ENCODE measurements around the gene IL6R. TPM values are rescaled to one million over a fixed set of nuclear protein-coding genes. Genes with fewer than 3 reads are reported as not detected.

Gene IL6R
- total RNA-seq, 1 donor from 2014 or later: 10.4 TPM

DNA sequence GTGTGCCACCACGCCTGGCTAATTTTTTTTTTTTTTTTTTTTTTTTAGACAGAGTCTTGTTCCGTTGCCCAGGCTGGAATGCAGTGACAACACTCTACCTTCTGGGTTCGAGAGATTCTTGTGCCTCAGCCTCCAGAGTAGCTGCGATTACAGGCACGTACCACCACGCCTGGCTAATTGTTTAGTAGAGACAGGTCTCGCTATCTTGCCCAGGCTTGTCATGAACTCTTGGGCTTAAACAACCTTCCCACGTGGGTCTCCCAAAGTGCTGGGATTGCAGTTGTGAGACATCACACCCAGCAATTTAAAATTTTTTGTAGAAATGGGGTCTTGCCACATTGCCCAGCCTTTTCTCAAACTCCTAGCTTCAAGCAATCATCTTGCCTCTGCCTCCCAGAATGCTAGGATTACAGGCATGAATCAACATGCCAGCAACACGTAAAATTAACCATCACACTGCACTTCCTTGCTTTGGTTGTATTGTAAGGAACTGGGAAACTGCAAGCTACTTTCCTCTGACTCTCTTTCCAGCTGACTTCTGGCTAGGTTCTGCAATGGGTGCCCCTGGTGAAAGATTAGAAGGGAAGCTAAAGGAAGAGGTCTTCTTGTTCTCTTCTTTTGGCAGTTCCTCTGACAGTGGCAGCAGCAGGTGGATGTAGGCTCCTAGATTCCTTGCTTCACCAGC, 13.9 kb upstream of the IL6R start:
- peaks cover 32% of the 10 kb centered on the region for H3K27me3 Mint-ChIP-seq (ENCODE audit: unreplicated experiment)
- TF ChIP-seq, protein P1, sequence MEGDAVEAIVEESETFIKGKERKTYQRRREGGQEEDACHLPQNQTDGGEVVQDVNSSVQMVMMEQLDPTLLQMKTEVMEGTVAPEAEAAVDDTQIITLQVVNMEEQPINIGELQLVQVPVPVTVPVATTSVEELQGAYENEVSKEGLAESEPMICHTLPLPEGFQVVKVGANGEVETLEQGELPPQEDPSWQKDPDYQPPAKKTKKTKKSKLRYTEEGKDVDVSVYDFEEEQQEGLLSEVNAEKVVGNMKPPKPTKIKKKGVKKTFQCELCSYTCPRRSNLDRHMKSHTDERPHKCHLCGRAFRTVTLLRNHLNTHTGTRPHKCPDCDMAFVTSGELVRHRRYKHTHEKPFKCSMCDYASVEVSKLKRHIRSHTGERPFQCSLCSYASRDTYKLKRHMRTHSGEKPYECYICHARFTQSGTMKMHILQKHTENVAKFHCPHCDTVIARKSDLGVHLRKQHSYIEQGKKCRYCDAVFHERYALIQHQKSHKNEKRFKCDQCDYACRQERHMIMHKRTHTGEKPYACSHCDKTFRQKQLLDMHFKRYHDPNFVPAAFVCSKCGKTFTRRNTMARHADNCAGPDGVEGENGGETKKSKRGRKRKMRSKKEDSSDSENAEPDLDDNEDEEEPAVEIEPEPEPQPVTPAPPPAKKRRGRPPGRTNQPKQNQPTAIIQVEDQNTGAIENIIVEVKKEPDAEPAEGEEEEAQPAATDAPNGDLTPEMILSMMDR (IDR thresholded peaks at IDR 0.05): no peak
- DNase-seq (ENCODE audit: extremely low spot score, unreplicated experiment): no peak
- H3K4me1 Mint-ChIP-seq (ENCODE audit: unreplicated experiment): no peaks in the 10 kb centered on the region
- H3K4me3 Mint-ChIP-seq (ENCODE audit: unreplicated experiment): no peak overlapping the region
- H3K9me3 Mint-ChIP-seq (ENCODE audit: unreplicated experiment): peaks cover 4% of the 10 kb centered on the region
- no peak overlapping the region for H3K27ac Mint-ChIP-seq (ENCODE audit: unreplicated experiment)
- no peaks in the 10 kb centered on the region for H3K36me3 Mint-ChIP-seq (ENCODE audit: unreplicated experiment)

DNA sequence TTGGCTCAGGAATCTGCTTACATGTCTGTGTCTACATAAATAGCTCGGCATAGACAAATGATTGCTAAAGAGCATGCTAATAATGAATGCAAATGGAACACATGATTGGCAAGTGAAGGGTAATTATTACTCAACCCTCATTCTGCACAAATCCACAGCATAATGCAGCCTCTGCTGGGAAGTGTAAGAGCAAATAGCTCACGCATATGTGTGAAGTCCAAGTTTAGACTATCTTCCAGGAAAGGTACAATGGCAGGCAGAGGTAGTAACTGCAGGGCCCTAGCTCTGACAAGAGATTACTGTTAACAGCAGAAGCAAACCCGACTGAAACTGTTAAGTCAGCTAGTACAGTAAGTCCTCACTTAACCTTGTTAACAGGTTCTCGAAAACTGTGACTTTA, 7.0 kb upstream of the IL6R start:
- Mint-ChIP-seq H3K27me3 (ENCODE audit: unreplicated experiment) (peaks cover 12% of the 10 kb centered on the region), H3K36me3 (ENCODE audit: unreplicated experiment) (no peaks in the 10 kb centered on the region), H3K9me3 (ENCODE audit: unreplicated experiment) (peaks cover 4% of the 10 kb centered on the region), H3K4me3 (ENCODE audit: unreplicated experiment) (no peak overlapping the region), H3K4me1 (ENCODE audit: unreplicated experiment) (no peaks in the 10 kb centered on the region), H3K27ac (ENCODE audit: unreplicated experiment) (no peak overlapping the region)
- TF ChIP-seq, protein P1 (IDR thresholded peaks at IDR 0.05): no peak
- no peak for DNase-seq (ENCODE audit: extremely low spot score, unreplicated experiment)

DNA sequence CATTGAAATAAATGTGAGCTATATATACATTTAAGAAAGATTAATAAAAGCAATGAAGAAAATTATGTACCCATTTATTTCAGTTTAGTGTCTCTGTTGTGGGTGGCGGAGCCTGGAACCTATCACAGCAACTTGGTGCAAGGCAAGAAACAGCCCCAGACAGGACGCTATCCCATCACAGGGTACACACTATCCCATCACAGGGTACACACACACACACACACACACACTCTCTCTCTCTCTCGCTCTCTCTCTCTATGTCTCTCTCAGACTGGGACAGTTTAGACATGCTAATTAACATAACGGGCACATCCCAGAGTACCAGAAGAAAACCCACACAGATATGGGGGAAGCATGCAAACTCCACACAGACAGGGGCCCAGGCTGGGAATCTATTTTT, 6.5 kb upstream of the IL6R start:
- no peak for DNase-seq (ENCODE audit: extremely low spot score, unreplicated experiment)
- peaks cover 10% of the 10 kb centered on the region for H3K27me3 Mint-ChIP-seq (ENCODE audit: unreplicated experiment)
- no peak overlapping the region for H3K27ac Mint-ChIP-seq (ENCODE audit: unreplicated experiment)
- H3K36me3 Mint-ChIP-seq (ENCODE audit: unreplicated experiment): no peaks in the 10 kb centered on the region
- no peaks in the 10 kb centered on the region for H3K4me1 Mint-ChIP-seq (ENCODE audit: unreplicated experiment)
- peaks cover 4% of the 10 kb centered on the region for H3K9me3 Mint-ChIP-seq (ENCODE audit: unreplicated experiment)
- no peak overlapping the region for H3K4me3 Mint-ChIP-seq (ENCODE audit: unreplicated experiment)
- TF ChIP-seq, protein P1 (IDR thresholded peaks at IDR 0.05): no peak

DNA sequence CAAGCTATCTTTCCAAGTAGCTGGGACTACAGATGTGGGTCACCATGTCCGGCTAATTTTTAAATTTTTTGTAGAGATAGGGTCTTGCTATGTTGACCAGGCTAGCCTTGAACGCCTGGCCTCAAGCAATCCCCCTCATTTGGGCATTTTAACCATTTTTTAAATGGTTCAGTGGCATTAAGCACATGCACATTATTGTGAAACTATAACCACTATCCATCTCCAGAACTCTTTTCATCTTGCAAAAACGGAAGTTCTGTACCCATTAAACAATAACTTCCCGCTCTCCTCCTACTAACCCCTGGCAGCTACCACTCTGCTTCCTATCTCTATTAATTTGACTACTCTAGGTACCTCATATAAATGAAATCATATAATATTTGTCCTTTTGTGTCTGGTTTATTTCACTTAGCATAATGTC, 4.8 kb upstream of the IL6R start:
- Mint-ChIP-seq H3K4me3 (ENCODE audit: unreplicated experiment) (no peak overlapping the region), H3K4me1 (ENCODE audit: unreplicated experiment) (peaks cover 6% of the 10 kb centered on the region), H3K27ac (ENCODE audit: unreplicated experiment) (no peak overlapping the region), H3K9me3 (ENCODE audit: unreplicated experiment) (no peaks in the 10 kb centered on the region), H3K36me3 (ENCODE audit: unreplicated experiment) (no peaks in the 10 kb centered on the region), H3K27me3 (ENCODE audit: unreplicated experiment) (peaks cover 7% of the 10 kb centered on the region)
- DNase-seq (ENCODE audit: extremely low spot score, unreplicated experiment): no peak
- TF ChIP-seq, protein P1 (IDR thresholded peaks at IDR 0.05): no peak

DNA sequence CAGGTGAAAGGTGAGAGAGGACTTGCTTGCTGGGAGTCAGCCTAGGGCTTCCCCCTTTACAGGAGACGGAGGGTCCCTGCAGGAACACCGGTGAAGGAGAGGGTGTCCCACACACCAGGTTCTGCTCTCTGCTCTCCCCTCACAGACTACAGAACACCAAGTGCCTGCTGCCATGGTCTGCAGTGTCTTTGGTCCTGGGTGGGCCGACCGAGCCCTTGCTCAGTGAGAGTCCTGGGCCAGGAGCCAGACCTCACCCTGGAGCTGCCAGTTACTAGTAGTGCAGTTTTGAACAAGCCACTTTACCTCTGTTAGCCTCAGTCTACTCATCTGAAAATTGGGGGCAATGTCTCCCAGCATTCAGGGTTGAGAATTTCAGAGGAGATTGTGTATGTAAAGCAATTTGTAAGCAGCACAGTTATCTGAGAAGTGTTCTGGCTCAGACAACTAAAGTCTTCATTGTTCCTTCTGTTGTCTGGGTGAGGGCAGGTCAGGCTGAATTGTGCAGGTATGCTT, 2.7 kb upstream of the IL6R start:
- Mint-ChIP-seq H3K27me3 (ENCODE audit: unreplicated experiment) (no peaks in the 10 kb centered on the region), H3K27ac (ENCODE audit: unreplicated experiment) (no peak overlapping the region), H3K9me3 (ENCODE audit: unreplicated experiment) (no peaks in the 10 kb centered on the region), H3K4me1 (ENCODE audit: unreplicated experiment) (peaks cover 23% of the 10 kb centered on the region), H3K36me3 (ENCODE audit: unreplicated experiment) (no peaks in the 10 kb centered on the region), H3K4me3 (ENCODE audit: unreplicated experiment) (no peak overlapping the region)
- no peak for DNase-seq (ENCODE audit: extremely low spot score, unreplicated experiment)
- TF ChIP-seq, protein P1 (IDR thresholded peaks at IDR 0.05): no peak
